GM12878 (cell line): ENCODE data around the gene CSF1R. TPM values are rescaled to one million over a fixed set of nuclear protein-coding genes. Genes with fewer than 3 reads are reported as not detected.

Experiments used
- ATAC-seq: fragments of 200-7000 bp; cut with Tn5 transposase; 3 replicates; pipeline ENCODE4 v1.9.1; 2020; ENCODE audit warnings: mild to moderate bottlenecking, moderate library complexity
- BruUV-seq: library from RNA; stranded (reverse); fragments of 400-500 nt; replicated peaks from 2 replicates; lab custom pipeline; 2021; lab: Mats Ljungman, UMichigan
- CTCF ChIA-PET: fragments of 300-600 bp; sonication (Branson Sonifier 250); formaldehyde crosslinking; extraction: SDS; loops from one replicate; lab custom pipeline; 2021; ENCODE audit warnings: inconsistent platforms; lab: Yijun Ruan, JAX
- POLR2A ChIA-PET: fragments of 350-600 bp; formaldehyde crosslinking; extraction: SDS; loops from one replicate; lab custom pipeline; 2021; ENCODE audit warnings: inconsistent platforms; lab: Charles Lee
- RAD21 ChIA-PET: fragments of 300-600 bp; sonication (Branson Sonifier 250); formaldehyde crosslinking; loops from one replicate; lab custom pipeline; 2023; ENCODE audit warnings: antibody characterized with exemption; ENCODE audit not compliant: unreplicated experiment; lab: Charles Lee
- SMC1A ChIA-PET: fragments of 300-600 bp; sonication (Branson Sonifier 250); formaldehyde crosslinking; loops from one replicate; lab custom pipeline; 2023; ENCODE audit not compliant: unreplicated experiment, uncharacterized antibody; lab: Charles Lee
- DNase-seq: peaks from one replicate; pipeline ENCODE4 v3.0.0-alpha.2; 2011; ENCODE audit warnings: low read depth, low spot score
- FAIRE-seq: peaks from 3 replicates; lab custom pipeline; 2011; peaks lifted over from hg19 to GRCh38; lab: Jason Lieb, UNC
- H2AFZ ChIP-seq: 2 replicates; pipeline ENCODE4 v1.6.0; 2011; ENCODE audit warnings: low read depth, low read length, control low read depth; ENCODE audit not compliant: control insufficient read depth
- H3K27ac ChIP-seq: 2 replicates; pipeline ENCODE4 v1.5.1; 2011; ENCODE audit warnings: control low read depth; ENCODE audit not compliant: control insufficient read depth, insufficient read depth
- H3K27me3 ChIP-seq, 2 experiments: replicated peaks in 1 of 2; 2 replicates each; pipeline versions ENCODE4 v1.6.0 to v1.6.1; 2011; ENCODE audit warnings: low read length in 1 of 2; ENCODE audit not compliant: control insufficient read depth in 2 of 2, insufficient read depth in 2 of 2
- H3K36me3 ChIP-seq, 2 experiments: 2 replicates each; pipeline ENCODE4 v1.5.1; 2011; ENCODE audit warnings: low read length in 1 of 2; ENCODE audit not compliant: control insufficient read depth in 2 of 2, insufficient read depth in 2 of 2
- H3K4me1 ChIP-seq: 2 replicates; pipeline ENCODE4 v1.6.1; 2011; ENCODE audit warnings: mild to moderate bottlenecking, low read length, moderate library complexity, mixed read lengths; ENCODE audit not compliant: control insufficient read depth, insufficient read depth
- H3K4me2 ChIP-seq: 2 replicates; pipeline ENCODE4 v1.6.0; 2011; ENCODE audit warnings: control low read depth; ENCODE audit not compliant: control insufficient read depth, insufficient read depth
- H3K4me3 ChIP-seq: fragments of 200-600 bp; sonication (generic); 2 replicates; pipeline ENCODE4 v1.5.1; 2016
- H3K79me2 ChIP-seq: 2 replicates; pipeline ENCODE4 v1.6.0; 2011; ENCODE audit warnings: low read length; ENCODE audit not compliant: control insufficient read depth, insufficient read depth
- H3K9ac ChIP-seq: 2 replicates; pipeline ENCODE4 v1.8.0; 2011; ENCODE audit warnings: low read length, control low read depth, mixed read lengths; ENCODE audit not compliant: control insufficient read depth, insufficient read depth
- H3K9me3 ChIP-seq: replicated peaks from 3 replicates; pipeline ENCODE4 v1.5.1; 2011; ENCODE audit warnings: mild to moderate bottlenecking, low read length; ENCODE audit not compliant: control insufficient read depth, insufficient read depth
- H4K20me1 ChIP-seq: 2 replicates; pipeline ENCODE4 v1.6.0; 2011; ENCODE audit not compliant: control insufficient read depth, insufficient read depth
- E2F4 ChIP-seq: IDR thresholded peaks from 2 replicates; pipeline ENCODE4 v1.6.1; 2012; ENCODE audit warnings: low read depth, low read length, improper control_type of control experiment
- NFYA ChIP-seq: IDR thresholded peaks from 2 replicates; pipeline ENCODE4 v1.6.1; 2011; ENCODE audit warnings: low read depth, mild to moderate bottlenecking, low read length, improper control_type of control experiment, borderline replicate concordance
- RUNX3 ChIP-seq: IDR thresholded peaks from 2 replicates; pipeline ENCODE4 v1.6.1; 2012; ENCODE audit warnings: low read length, inconsistent platforms
- SREBF2 ChIP-seq: IDR thresholded peaks from 2 replicates; pipeline ENCODE4 v1.6.1; 2012; ENCODE audit warnings: mild to moderate bottlenecking, low read length
- TAF1 ChIP-seq: IDR thresholded peaks from 2 replicates; pipeline ENCODE4 v1.6.1; 2011; ENCODE audit warnings: mild to moderate bottlenecking, low read depth, low read length, borderline replicate concordance
- TCF7 ChIP-seq: IDR thresholded peaks from 2 replicates; pipeline ENCODE4 v1.6.1; 2014; ENCODE audit warnings: antibody characterized with exemption, borderline replicate concordance
- ZNF622 ChIP-seq: fragments of 450-650 bp; IDR thresholded peaks from 2 replicates; pipeline ENCODE4 v1.6.1; 2017; ENCODE audit warnings: mild to moderate bottlenecking, inconsistent platforms
- WGBS: methylation state at CpG from one replicate; pipeline ENCODE4 v1.1.6; 2016; ENCODE audit warnings: low lambda C conversion rate; ENCODE audit not compliant: insufficient replicate concordance, insufficient coverage; ENCODE audit errors: missing lambda C conversion rate; 5-methylcytosine and 5-hydroxymethylcytosine counted together
- in situ Hi-C: fragments of 300-500 bp; cut with MboI; formaldehyde crosslinking; loops from 9 replicates; pipeline ENCODE4 v1.14.3; 2018; ENCODE audit warnings: mixed read lengths
- intact Hi-C: fragments of 100-400 bp; cut with micrococcal nuclease; formaldehyde crosslinking; loops from one replicate; pipeline ENCODE4 v1.14.2; 2022; ENCODE audit not compliant: unreplicated experiment
- polyA plus RNA-seq, 11 experiments: library from polyadenylated mRNA; depleted of rRNA in 4 of 11; unstranded in 6 of 11; stranded (reverse) in 5 of 11; fragments of >200 nt; fragmentation: Nextera tagmentation in 4 of 11; fragmentation: Illumina TruSeq in 1 of 11; extraction: Ambion mirVana in 4 of 11; extraction: Trizol in 1 of 11; gene quantifications; 1 replicate in 1 of 11; 2 replicates in 10 of 11; pipeline versions ENCODE4 v1.2.1 to v1.2.3, GENCODE V29; 2011 to 2016; ENCODE audit warnings: inconsistent platforms in 2 of 11, missing spikeins in 2 of 11, low read depth in 1 of 11
- total RNA-seq, 4 experiments: library from RNA; depleted of rRNA in 3 of 4; stranded (reverse); fragments of >200 nt in 3 of 4; fragmentation: Illumina TruSeq in 1 of 4; extraction: Trizol in 1 of 4; gene quantifications; 2 replicates each; pipeline versions ENCODE4 v1.2.1 to v1.2.3, GENCODE V29; 2013 to 2021
- TF ChIP-seq, protein P1 (sequence below): fragments of 450-650 bp; IDR thresholded peaks from 2 replicates; pipeline ENCODE4 v1.6.1; 2017; ENCODE audit warnings: borderline replicate concordance

CSF1R gene
- total and polyA plus RNA-seq, 10 of the 15 experiments (the other 5 are each of a cell fraction or from before 2014, with no cell fraction given) = 0.35 to 3.6 (median 1.2) TPM

DNA sequence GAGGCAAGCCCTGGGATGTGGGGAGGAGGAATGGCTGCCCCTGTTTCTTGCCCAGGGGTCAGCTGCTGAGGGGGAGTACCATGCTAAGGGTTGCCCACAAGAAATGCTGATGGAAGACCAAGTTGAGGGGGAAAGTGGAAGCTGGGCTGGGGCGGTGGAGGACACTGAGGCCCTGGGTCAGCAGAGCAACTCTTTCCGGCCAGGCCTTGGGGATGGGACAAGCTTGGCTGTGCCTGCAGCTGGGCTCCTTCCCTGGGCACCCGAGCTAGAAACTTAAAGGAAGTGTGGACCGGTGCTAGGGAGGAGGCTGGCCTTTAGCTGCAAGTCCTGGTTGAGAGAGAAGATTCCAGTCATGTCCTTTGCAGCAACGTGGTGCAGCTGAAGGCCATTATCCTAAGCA is 22.7 kb downstream of the CSF1R start:
- no peak for FAIRE-seq
- no peak overlapping the region for H3K4me3 ChIP-seq
- TF ChIP-seq SREBF2 (no peak), ZNF622 (no peak), RUNX3 (no peak), E2F4 (no peak), NFYA (no peak), TCF7 (no peak), TAF1 (no peak)
- TF ChIP-seq, protein P1, sequence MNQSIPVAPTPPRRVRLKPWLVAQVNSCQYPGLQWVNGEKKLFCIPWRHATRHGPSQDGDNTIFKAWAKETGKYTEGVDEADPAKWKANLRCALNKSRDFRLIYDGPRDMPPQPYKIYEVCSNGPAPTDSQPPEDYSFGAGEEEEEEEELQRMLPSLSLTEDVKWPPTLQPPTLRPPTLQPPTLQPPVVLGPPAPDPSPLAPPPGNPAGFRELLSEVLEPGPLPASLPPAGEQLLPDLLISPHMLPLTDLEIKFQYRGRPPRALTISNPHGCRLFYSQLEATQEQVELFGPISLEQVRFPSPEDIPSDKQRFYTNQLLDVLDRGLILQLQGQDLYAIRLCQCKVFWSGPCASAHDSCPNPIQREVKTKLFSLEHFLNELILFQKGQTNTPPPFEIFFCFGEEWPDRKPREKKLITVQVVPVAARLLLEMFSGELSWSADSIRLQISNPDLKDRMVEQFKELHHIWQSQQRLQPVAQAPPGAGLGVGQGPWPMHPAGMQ = no peak
- no peak for DNase-seq
- ChIA-PET CTCF (interaction anchor here (0.8 to 1.1 kb wide), 2 partner anchors 59 to 67 kb away, joined by 3 to 4 read pairs; no protein-coding TSS in a partner anchor), RAD21 (no interaction called here), SMC1A (interaction anchor here (0.9 to 1.4 kb wide), 2 partner anchors 26 to 59 kb away, joined by 3 to 4 read pairs; no protein-coding TSS in a partner anchor), POLR2A (no interaction called here)
- H3K27me3 ChIP-seq = no peaks in the 10 kb centered on the region; a peak in 1 of 4 replicates
- peaks cover 1% of the 10 kb centered on the region; the same call in 1 of the 2 replicates for H3K4me1 ChIP-seq
- H3K4me2 ChIP-seq = no peak overlapping the region
- H3K9me3 ChIP-seq = no peaks in the 10 kb centered on the region
- no TSS peak for BruUV-seq
- no peak overlapping the region for H3K9ac ChIP-seq
- 28% methylated on average over 5 of the region's 5 CpGs for WGBS
- no peak overlapping the region for H2AFZ ChIP-seq
- H3K36me3 ChIP-seq = no peaks in the 10 kb centered on the region
- intact Hi-C loops = no loop called here
- in situ Hi-C loops = no loop called here
- no peak for ATAC-seq
- H3K27ac ChIP-seq = no peak overlapping the region
- H4K20me1 ChIP-seq = no peaks in the 10 kb centered on the region
- H3K79me2 ChIP-seq = no peaks in the 10 kb centered on the region
